Inflammatory macrophage treated with lipopolysaccharide for 1 hour (primary cell): Measurements from ENCODE around the gene C9orf78.
"Not testable (repeated sequence)": the region's sequence is repeated elsewhere in the genome, so short reads cannot be mapped to it uniquely, and the experiment has no call there.

Experiments used
- DNase-seq, 2 donors: peaks; one replicate each; pipeline ENCODE4 v3.0.0-alpha.2; 2020 to 2022

The C9orf78 gene

GRCh38 chr9:129809346-129809745 is 25.7 kb downstream of the C9orf78 start:
- DNase-seq: no peak

- DNase-seq: peak; percentile 34 to 53
Observed at GRCh38 chr9:129806061-129806460, 29.0 kb downstream of the C9orf78 start.

GRCh38 chr9:129803676-129804060 is 31.4 kb downstream of the C9orf78 start:
- no peak for DNase-seq

- peak; percentile 94 to 99 for DNase-seq
Observed at GRCh38 chr9:129802833-129803675, 32.0 kb downstream of the C9orf78 start, which contains the start of gene TOR1B. Gene TOR1B (plus strand): TSS chr9:129803184. CDS start chr9:129803213, 29 bp downstream.

- no peak for DNase-seq
Observed at GRCh38 chr9:129801504-129801903, 33.6 kb downstream of the C9orf78 start.

GRCh38 chr9:129798973-129799372 is 36.1 kb downstream of the C9orf78 start:
- DNase-seq: no peak

- DNase-seq: not testable (repeated sequence)
Observed at GRCh38 chr9:129796029-129796428, 39.0 kb downstream of the C9orf78 start.

GRCh38 chr9:129794549-129794948 is 40.5 kb downstream of the C9orf78 start:
- no peak for DNase-seq

GRCh38 chr9:129786481-129786880 is 48.6 kb downstream of the C9orf78 start:
- no peak for DNase-seq

GRCh38 chr9:129785866-129786265 is 49.2 kb downstream of the C9orf78 start:
- no peak for DNase-seq

- not testable (repeated sequence) for DNase-seq
Observed at GRCh38 chr9:129784970-129785369, 50.1 kb downstream of the C9orf78 start.

- peak; percentile 59 to 97 for DNase-seq
Observed at GRCh38 chr9:129783516-129784361, 51.3 kb downstream of the C9orf78 start.

- DNase-seq: no peak
Observed at GRCh38 chr9:129781981-129782380, 53.1 kb downstream of the C9orf78 start.

- DNase-seq: peak; percentile 68 to 82
Observed at GRCh38 chr9:129781131-129781530, 53.9 kb downstream of the C9orf78 start.

- DNase-seq: no peak
Observed at GRCh38 chr9:129779560-129780190, 55.4 kb downstream of the C9orf78 start.

- no peak for DNase-seq
Observed at GRCh38 chr9:129778469-129778868, 56.6 kb downstream of the C9orf78 start.

GRCh38 chr9:129777769-129778130 is 57.3 kb downstream of the C9orf78 start:
- no peak for DNase-seq
